ENCODE measurements around the gene MAGEA11.

DNA sequence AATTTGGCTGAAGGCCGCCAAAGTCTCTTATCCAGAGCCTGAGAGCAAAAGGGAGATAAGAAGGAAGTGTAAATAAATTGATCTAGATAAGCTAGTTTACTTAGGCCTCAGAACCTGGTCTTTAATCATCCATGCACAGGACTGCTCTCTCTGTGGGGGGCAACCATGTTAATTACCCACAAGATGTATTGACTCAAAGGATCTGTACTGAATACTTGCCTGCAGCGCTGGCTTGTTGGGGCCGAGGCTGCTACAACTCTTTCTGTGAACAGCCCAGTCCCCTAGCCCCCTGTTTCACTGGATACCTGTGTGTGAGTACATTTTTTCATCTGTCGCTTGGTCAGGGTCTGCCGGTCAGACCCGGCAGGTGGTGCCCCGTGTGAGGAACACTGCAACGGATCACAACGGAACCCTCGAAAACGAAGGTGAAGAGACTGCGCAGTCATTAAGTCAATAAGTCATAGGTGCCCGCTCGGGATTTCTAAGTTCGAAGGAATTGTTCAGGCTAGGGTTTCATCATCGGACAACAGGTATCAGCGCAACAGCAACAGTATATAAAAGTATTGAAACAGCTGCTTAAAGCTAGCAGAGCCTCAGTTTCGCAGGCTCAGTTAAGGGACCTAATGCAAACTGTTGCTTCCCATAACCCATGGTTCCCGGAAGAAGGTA is 8.3 kb downstream of the MAGEA11 start:
- TF ChIP-seq, protein P1, sequence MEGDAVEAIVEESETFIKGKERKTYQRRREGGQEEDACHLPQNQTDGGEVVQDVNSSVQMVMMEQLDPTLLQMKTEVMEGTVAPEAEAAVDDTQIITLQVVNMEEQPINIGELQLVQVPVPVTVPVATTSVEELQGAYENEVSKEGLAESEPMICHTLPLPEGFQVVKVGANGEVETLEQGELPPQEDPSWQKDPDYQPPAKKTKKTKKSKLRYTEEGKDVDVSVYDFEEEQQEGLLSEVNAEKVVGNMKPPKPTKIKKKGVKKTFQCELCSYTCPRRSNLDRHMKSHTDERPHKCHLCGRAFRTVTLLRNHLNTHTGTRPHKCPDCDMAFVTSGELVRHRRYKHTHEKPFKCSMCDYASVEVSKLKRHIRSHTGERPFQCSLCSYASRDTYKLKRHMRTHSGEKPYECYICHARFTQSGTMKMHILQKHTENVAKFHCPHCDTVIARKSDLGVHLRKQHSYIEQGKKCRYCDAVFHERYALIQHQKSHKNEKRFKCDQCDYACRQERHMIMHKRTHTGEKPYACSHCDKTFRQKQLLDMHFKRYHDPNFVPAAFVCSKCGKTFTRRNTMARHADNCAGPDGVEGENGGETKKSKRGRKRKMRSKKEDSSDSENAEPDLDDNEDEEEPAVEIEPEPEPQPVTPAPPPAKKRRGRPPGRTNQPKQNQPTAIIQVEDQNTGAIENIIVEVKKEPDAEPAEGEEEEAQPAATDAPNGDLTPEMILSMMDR (IDR thresholded peaks at IDR 0.05), result no peak
- TF ChIP-seq POLR2A (IDR thresholded peaks at IDR 0.05), result no peak
- no peak for TF ChIP-seq POLR2AphosphoS5 (IDR thresholded peaks at IDR 0.05)

All from prostate gland (tissue), 2 donors.